ENCODE results near the gene PPM1M.

PPM1M gene

DNA sequence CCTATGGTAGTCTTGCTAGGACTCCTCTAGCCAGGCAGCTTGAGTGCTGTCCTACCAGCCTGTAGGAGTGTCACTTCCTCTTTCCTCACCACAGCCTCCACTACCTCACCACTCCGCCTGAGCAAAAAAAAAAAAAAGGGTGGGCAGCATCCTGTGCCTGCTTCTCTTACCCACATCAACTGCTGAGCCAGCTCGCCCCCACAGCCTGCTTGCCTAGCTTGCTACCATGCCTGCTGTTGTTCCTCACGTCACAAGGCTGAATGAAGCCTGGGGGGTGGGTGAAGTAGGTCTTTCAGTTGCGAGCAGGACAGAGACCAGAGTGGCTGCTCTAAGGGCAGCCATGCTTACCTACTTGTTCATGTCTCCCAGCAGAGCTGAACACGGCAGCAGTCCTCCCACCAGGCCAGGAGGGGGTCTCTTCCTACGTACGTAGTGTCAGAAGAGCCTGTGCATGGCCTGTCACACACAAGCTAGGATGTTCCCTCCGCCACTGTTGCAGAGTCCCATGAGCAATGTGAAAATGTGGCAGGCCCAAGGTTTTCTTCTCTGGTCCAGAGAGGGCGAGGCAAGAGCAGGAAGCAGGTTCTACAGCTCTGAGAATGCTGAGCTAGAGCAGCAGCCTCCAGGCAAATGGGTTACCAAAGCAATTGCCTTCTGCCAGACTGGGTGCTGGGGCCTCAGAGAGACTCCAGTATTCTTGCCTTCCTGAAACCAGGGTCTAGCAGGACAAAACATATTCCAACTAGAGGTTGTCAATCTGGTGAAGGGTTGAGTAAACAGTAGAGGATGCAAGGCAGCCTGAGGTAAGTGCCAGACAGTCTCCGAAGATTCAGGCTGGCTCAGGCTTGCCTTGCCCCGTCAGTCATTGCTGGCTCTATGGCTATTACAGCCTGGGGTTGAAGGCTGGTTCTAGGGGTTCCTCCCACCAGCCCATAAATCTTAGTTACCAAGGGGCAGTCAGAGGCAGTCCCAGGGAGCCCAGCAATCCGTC is 8.1 kb downstream of the PPM1M start:
- peaks cover 76% of the 10 kb centered on the region for H4K20me1 ChIP-seq
- no peaks in the 10 kb centered on the region for H3K27me3 ChIP-seq
- no peak for TF ChIP-seq Cebpa-rat (IDR thresholded peaks at IDR 0.05)
- H3K9ac ChIP-seq: peak overlapping the region; percentile 34
- H3K9me3 ChIP-seq: no peaks in the 10 kb centered on the region
- H3K4me1 ChIP-seq: peaks cover 44% of the 10 kb centered on the region
- H3K27ac ChIP-seq: peak overlapping the region; percentile 76
- H3K4me3 ChIP-seq: peak overlapping the region; percentile 50
- peak overlapping the region; percentile 85 for H3K4me2 ChIP-seq
- peaks cover 90% of the 10 kb centered on the region for H3K36me3 ChIP-seq

GRCh38 chr3:52254608-52255007 is 9.0 kb downstream of the PPM1M start:
- Histone ChIP-seq H3K9ac (no peak overlapping the region), H3K27me3 (no peaks in the 10 kb centered on the region), H4K20me1 (peaks cover 78% of the 10 kb centered on the region), H3K4me2 (peak overlapping the region; percentile 85), H3K36me3 (peaks cover 90% of the 10 kb centered on the region), H3K4me1 (peaks cover 44% of the 10 kb centered on the region), H3K9me3 (no peaks in the 10 kb centered on the region), H3K27ac (no peak overlapping the region), H3K4me3 (no peak overlapping the region)
- TF ChIP-seq Cebpa-rat (IDR thresholded peaks at IDR 0.05): no peak

GRCh38 chr3:52256159-52256558 is 10.6 kb downstream of the PPM1M start:
- no peak for TF ChIP-seq Cebpa-rat (IDR thresholded peaks at IDR 0.05)
- H3K4me3 ChIP-seq: no peak overlapping the region
- H3K27me3 ChIP-seq: no peaks in the 10 kb centered on the region
- H3K9ac ChIP-seq: no peak overlapping the region
- H3K36me3 ChIP-seq: peaks cover 90% of the 10 kb centered on the region
- H3K4me2 ChIP-seq: no peak overlapping the region
- peaks cover 37% of the 10 kb centered on the region for H3K4me1 ChIP-seq
- no peaks in the 10 kb centered on the region for H3K9me3 ChIP-seq
- H3K27ac ChIP-seq: no peak overlapping the region
- H4K20me1 ChIP-seq: peaks cover 85% of the 10 kb centered on the region

- Histone ChIP-seq H3K9me3 (no peaks in the 10 kb centered on the region), H3K9ac (no peak overlapping the region), H3K27me3 (no peaks in the 10 kb centered on the region), H3K4me3 (no peak overlapping the region), H4K20me1 (peaks cover 89% of the 10 kb centered on the region), H3K27ac (no peak overlapping the region), H3K4me1 (peaks cover 34% of the 10 kb centered on the region), H3K4me2 (no peak overlapping the region), H3K36me3 (peaks cover 90% of the 10 kb centered on the region)
- no peak for TF ChIP-seq Cebpa-rat (IDR thresholded peaks at IDR 0.05)
These were observed 11.1 kb downstream of the PPM1M start for GRCh38 chr3:52256622-52257021.

DNA sequence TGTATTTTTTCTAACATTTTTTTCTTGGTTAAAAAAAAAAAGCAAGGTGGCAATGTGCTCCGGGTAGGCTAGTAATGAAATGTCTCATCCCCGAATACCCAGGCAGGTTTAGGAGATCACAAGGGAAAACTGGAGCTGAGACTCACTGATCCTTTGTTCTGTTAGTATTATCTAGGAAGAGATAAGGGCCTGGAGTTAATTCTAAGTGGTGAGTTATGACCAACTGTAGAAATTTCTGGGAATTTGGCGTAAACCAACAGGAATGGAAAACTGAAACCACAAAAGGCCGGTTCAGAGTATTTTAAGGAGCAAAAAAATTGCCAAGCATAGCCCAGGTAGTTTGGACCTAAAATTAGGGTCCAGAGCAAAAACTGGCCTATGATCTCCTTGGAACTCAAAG is 12.4 kb downstream of the PPM1M start:
- Histone ChIP-seq H3K9ac (no peak overlapping the region), H3K4me3 (no peak overlapping the region), H3K4me1 (peaks cover 30% of the 10 kb centered on the region), H3K4me2 (no peak overlapping the region), H3K36me3 (peaks cover 95% of the 10 kb centered on the region), H3K9me3 (no peaks in the 10 kb centered on the region), H4K20me1 (peaks cover 99% of the 10 kb centered on the region), H3K27me3 (no peaks in the 10 kb centered on the region), H3K27ac (no peak overlapping the region)
- TF ChIP-seq Cebpa-rat (IDR thresholded peaks at IDR 0.05): no peak

DNA sequence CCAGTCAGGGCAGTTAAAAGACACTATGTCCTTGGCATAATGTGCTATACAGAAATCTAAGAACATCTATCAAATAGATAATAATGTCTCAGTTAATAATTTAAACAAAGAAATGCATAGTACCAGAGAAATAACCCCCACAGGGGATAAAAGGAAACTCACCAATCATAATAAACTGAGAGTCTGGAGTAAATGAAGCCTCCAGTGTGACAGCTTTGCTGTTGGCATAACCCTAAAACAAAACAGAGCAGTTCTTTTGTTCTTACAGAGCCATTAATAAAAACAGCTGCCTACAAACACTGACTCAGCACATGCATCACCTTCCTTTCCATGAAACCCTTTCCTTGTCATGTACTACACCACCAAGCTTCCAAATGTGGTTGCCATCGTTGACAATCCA is 13.5 kb downstream of the PPM1M start:
- H3K9me3 ChIP-seq: no peaks in the 10 kb centered on the region
- no peak for TF ChIP-seq Cebpa-rat (IDR thresholded peaks at IDR 0.05)
- no peak overlapping the region for H3K4me3 ChIP-seq
- no peaks in the 10 kb centered on the region for H3K27me3 ChIP-seq
- peaks cover 19% of the 10 kb centered on the region for H3K4me1 ChIP-seq
- peaks cover 99% of the 10 kb centered on the region for H4K20me1 ChIP-seq
- no peak overlapping the region for H3K4me2 ChIP-seq
- no peak overlapping the region for H3K9ac ChIP-seq
- peaks cover 99% of the 10 kb centered on the region for H3K36me3 ChIP-seq
- H3K27ac ChIP-seq: no peak overlapping the region

DNA sequence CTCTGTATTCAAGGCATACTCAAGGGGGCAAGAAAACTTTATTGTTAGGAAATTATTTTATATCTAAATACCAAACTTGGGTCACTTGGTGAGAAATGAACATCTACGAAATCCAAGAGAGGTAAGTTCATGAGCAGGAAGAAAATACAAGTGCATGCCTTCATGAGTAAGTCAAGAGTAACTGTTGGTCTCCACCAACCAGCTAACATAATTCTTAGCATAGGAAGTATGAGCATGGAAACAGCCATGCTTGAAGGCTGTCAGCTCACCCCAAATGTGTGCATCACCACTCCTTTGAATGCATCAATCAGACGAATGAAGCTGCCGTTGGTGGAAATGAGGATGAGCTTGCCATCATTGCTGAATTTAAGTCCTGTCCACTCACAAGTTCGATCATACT is 13.9 kb downstream of the PPM1M start:
- no peak for TF ChIP-seq Cebpa-rat (IDR thresholded peaks at IDR 0.05)
- H3K4me2 ChIP-seq: no peak overlapping the region
- peaks cover 99% of the 10 kb centered on the region for H3K36me3 ChIP-seq
- H3K4me3 ChIP-seq: no peak overlapping the region
- H3K27ac ChIP-seq: no peak overlapping the region
- no peak overlapping the region for H3K9ac ChIP-seq
- H3K4me1 ChIP-seq: peaks cover 14% of the 10 kb centered on the region
- H4K20me1 ChIP-seq: peaks cover 99% of the 10 kb centered on the region
- no peaks in the 10 kb centered on the region for H3K9me3 ChIP-seq
- H3K27me3 ChIP-seq: no peaks in the 10 kb centered on the region

- no peaks in the 10 kb centered on the region for H3K27me3 ChIP-seq
- H4K20me1 ChIP-seq: peaks cover 98% of the 10 kb centered on the region
- H3K4me1 ChIP-seq: no peaks in the 10 kb centered on the region
- no peak for TF ChIP-seq Cebpa-rat (IDR thresholded peaks at IDR 0.05)
- no peak overlapping the region for H3K27ac ChIP-seq
- no peak overlapping the region for H3K9ac ChIP-seq
- H3K36me3 ChIP-seq: peaks cover 100% of the 10 kb centered on the region
- no peak overlapping the region for H3K4me2 ChIP-seq
- H3K9me3 ChIP-seq: no peaks in the 10 kb centered on the region
- H3K4me3 ChIP-seq: no peak overlapping the region
These were observed 16.9 kb downstream of the PPM1M start for GRCh38 chr3:52262447-52262846.

GRCh38 chr3:52265387-52265786 is 19.8 kb downstream of the PPM1M start:
- TF ChIP-seq Cebpa-rat (IDR thresholded peaks at IDR 0.05): no peak
- Histone ChIP-seq H3K9me3 (no peaks in the 10 kb centered on the region), H4K20me1 (peaks cover 99% of the 10 kb centered on the region), H3K4me2 (no peak overlapping the region), H3K36me3 (peaks cover 100% of the 10 kb centered on the region), H3K4me1 (no peaks in the 10 kb centered on the region), H3K9ac (no peak overlapping the region), H3K27ac (no peak overlapping the region), H3K27me3 (no peaks in the 10 kb centered on the region), H3K4me3 (no peak overlapping the region)

DNA sequence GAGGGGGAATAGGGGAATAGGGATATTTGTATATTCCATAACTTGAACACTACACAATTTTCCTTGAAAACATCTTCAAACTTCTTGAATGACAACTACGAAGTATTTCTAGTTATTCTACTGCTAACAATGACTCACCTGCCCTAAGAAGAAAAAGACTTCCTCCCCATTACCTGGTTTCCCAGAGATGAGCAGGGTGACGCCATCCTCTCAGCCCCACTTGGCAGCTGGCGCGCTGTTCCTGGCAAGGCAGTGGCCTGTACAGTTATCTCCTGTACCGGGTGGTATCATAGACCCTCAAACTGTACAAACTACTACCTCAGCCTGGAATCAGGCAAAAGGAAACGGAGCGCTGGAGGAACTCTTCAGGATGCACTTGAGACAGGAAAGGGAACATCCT is 22.5 kb downstream of the PPM1M start:
- no peak overlapping the region for H3K4me2 ChIP-seq
- H3K9ac ChIP-seq: no peak overlapping the region
- H3K27me3 ChIP-seq: no peaks in the 10 kb centered on the region
- H3K4me1 ChIP-seq: peaks cover 15% of the 10 kb centered on the region
- H3K27ac ChIP-seq: no peak overlapping the region
- peaks cover 99% of the 10 kb centered on the region for H3K36me3 ChIP-seq
- TF ChIP-seq Cebpa-rat (IDR thresholded peaks at IDR 0.05): no peak
- H3K9me3 ChIP-seq: no peaks in the 10 kb centered on the region
- H3K4me3 ChIP-seq: no peak overlapping the region
- H4K20me1 ChIP-seq: peaks cover 99% of the 10 kb centered on the region

Data from BLaER1 (cell line).